Ectodermal cell (in vitro differentiated cells): Measurements from ENCODE around the gene PADI2.

Experiments used
- H3K27ac ChIP-seq: 2 replicates; pipeline ENCODE4 v1.7.0; 2013; ENCODE audit warnings: mild to moderate bottlenecking, low read depth, low read length; ENCODE audit not compliant: insufficient read depth, poor library complexity, severe bottlenecking
- H3K27me3 ChIP-seq: 2 replicates; pipeline ENCODE4 v1.7.0; 2013; ENCODE audit warnings: mild to moderate bottlenecking, low read length; ENCODE audit not compliant: insufficient read depth, control insufficient read depth, poor library complexity, severe bottlenecking
- H3K36me3 ChIP-seq: one replicate; pipeline ENCODE4 v1.7.0; 2013; ENCODE audit warnings: low read length; ENCODE audit not compliant: control insufficient read depth, insufficient read depth
- H3K4me1 ChIP-seq: one replicate; pipeline ENCODE4 v1.7.0; 2013; ENCODE audit warnings: low read length; ENCODE audit not compliant: control insufficient read depth, insufficient read depth
- H3K4me3 ChIP-seq: 2 replicates; pipeline ENCODE4 v1.7.0; 2013; ENCODE audit warnings: low read depth, low read length, control low read depth; ENCODE audit not compliant: insufficient read depth
- H3K9me3 ChIP-seq: 2 replicates; pipeline ENCODE4 v1.7.0; 2013; ENCODE audit warnings: mild to moderate bottlenecking, low read length, moderate library complexity; ENCODE audit not compliant: control insufficient read depth
- WGBS, 2 experiments: methylation state at CpG; one replicate each; pipeline ENCODE4 v1.1.7; 2013; ENCODE audit warnings: missing lambda C conversion rate in 2 of 2; 5-methylcytosine and 5-hydroxymethylcytosine counted together

Gene PADI2

DNA sequence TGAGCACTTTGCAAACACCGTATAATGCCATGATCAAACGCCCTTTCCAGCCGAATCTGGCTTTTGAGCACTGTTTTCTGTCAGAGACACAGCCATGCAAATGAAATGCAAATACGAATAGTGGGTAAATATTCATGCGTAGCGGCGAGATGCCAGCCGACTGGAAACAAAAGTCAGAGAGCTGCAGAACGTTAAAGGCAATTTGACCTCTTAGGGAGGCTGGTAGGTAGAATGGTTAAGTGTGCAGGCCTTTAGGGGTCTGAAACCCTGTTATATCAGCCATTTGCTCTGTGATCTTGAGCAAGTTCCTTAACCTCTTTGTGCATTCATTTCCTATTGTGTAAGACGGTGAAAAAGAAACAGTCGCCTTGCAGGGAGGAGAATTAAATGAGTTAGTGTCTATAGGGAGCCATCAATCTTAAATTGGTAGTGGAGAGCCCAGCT lies 58.9 kb downstream of the PADI2 start:
- H3K4me3 ChIP-seq: no peak overlapping the region
- H3K4me1 ChIP-seq: peaks cover 11% of the 10 kb centered on the region
- no peaks in the 10 kb centered on the region for H3K36me3 ChIP-seq
- H3K9me3 ChIP-seq: no peaks in the 10 kb centered on the region
- no peaks in the 10 kb centered on the region for H3K27me3 ChIP-seq
- peak overlapping the region; percentile 59 for H3K27ac ChIP-seq
- WGBS, 2 experiments: 45 to 48% methylated on average over 11 of the region's 11 CpGs

DNA sequence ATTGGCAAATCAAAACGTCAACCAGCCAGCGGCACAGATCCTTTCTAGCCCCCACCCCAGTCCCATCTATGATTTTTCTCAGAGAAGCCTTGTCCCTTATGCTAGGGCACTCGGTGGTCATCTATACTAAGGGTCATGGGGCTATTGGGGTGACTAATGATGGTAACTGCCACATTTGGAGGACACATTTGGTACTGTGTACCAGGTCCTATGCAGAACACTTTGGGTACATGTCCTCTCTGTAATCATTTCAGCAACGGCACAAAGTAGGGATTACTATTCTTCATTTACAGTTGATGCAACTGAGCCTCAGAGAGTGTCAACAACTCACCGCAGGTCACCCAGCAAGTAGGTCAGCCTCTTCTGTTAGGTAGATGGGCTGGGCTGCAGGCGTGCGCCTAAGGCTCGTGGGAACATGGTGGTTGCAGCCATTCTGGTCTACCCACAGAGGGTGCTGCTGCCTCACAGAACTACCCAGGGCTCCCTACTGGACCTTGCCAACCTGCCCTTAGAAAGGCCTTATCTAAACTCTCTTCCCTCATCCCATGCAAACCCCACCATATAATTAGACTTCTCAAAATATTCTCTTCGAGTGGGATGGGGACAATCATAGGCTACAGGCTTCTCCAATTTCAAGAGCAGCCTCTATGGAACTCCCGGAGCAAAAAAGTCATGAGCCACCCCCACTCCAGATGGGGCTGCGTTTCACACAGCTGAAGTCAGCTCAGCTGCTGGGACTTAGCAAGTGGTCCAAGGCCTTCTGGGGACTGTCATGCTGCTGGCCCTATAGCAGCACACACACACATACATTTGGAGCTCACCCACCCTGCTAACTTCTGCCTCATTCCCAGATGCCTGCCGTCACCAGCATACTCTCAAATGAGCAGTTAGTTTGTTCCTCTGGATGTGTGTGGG lies 59.6 kb downstream of the PADI2 start:
- no peaks in the 10 kb centered on the region for H3K27me3 ChIP-seq
- WGBS, 2 experiments: 47 to 50% methylated on average over 12 of the region's 12 CpGs
- no peaks in the 10 kb centered on the region for H3K36me3 ChIP-seq
- H3K27ac ChIP-seq: peak overlapping the region; percentile 59
- H3K4me1 ChIP-seq: peaks cover 11% of the 10 kb centered on the region
- H3K9me3 ChIP-seq: no peaks in the 10 kb centered on the region
- no peak overlapping the region for H3K4me3 ChIP-seq

DNA sequence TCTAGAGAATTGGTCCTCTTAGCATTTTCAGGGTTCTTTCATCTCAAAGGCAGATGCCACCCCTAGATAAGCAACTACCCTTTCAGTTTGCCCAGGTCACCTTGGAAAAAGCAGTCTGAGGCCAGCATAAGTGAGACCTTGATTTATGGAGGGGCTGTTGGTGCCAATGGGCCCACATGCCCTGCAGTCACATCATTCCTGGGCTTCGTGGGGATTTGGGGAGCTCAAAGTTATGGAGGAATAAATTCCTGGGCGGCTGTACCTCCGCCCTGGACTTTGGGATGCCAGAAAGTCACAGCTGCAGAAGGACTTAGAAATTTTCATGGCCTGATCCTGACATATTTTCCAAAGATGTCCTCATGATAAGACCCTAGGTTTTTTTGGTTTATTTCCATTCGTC lies 62.7 kb downstream of the PADI2 start:
- H3K27me3 ChIP-seq: no peaks in the 10 kb centered on the region
- H3K27ac ChIP-seq: no peak overlapping the region
- H3K4me3 ChIP-seq: no peak overlapping the region
- no peaks in the 10 kb centered on the region for H3K36me3 ChIP-seq
- 88 to 92% methylated on average over 4 of the region's 4 CpGs for WGBS, 2 experiments
- H3K4me1 ChIP-seq: peaks cover 19% of the 10 kb centered on the region
- no peaks in the 10 kb centered on the region for H3K9me3 ChIP-seq

DNA sequence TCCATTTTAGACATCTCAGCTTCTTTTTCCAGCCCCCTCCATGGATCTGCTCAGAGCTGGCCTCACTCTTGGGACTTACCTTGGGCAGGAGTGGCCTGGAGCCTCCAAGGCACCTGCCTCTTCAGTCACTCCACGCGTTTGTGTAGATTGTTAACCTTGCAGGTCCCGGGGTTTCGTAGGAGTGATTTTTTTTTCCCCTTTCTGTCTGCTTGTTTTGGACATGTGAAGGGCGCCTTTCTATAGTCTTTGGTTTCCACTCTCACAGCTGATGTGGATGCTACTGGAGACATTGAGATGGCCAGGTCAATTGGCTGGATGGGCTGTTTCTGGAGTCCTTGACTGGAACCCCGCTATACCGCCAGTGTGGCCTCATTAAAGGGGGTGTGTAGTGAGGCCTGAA lies 63.5 kb downstream of the PADI2 start:
- Histone ChIP-seq H3K9me3 (no peaks in the 10 kb centered on the region), H3K27me3 (no peaks in the 10 kb centered on the region), H3K4me3 (no peak overlapping the region), H3K36me3 (peaks cover under 1% of the 10 kb centered on the region), H3K4me1 (peaks cover 19% of the 10 kb centered on the region), H3K27ac (no peak overlapping the region)
- WGBS, 2 experiments: 92 to 96% methylated on average over 7 of the region's 7 CpGs

DNA sequence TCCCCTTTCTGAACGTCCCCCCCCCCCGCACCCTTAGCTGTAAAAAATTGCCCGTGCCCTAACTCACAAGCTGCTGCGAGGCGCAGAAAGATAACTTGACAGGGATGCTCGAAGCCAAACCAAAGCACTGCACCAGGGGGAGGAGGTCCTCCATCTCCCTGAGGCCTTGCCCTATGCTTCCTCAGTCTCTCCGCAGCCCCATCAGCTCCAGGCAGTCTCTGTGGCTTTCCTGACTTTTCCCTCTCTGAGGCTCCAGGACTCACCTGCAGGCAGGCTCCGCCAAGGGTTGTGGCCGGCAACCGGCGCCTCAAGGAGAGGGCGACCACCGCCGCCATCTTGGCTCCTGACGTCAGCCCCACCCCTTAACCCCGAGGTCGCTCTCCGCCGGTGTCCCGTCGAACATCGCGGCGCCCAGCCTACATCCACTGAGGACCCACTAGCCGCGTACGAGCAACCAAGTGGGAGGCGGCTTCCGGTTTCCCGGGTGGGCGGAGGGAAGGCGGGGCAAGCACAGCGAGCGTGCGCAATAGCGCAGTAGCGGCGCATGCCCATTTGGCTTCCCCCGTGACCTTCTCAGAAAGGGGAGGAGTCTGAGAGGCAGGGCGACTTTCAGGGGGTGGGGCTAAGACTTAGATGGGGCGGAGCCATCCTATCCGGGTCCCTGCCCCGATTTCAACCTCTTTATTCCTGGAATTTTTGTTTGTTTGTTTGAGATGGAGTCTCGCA lies 65.4 kb downstream of the PADI2 start, which contains the start of gene SDHB:
SDHB (minus strand) TSS at position 348 of the 726 bp plus-strand sequence; CDS start at position 335, 13 bp downstream.
- Histone ChIP-seq H3K4me1 (peaks cover 9% of the 10 kb centered on the region), H3K4me3 (peak within 1 kb of the TSS; percentile 79), H3K36me3 (peaks cover 8% of the 10 kb centered on the region), H3K9me3 (no peaks in the 10 kb centered on the region), H3K27ac (peak within 1 kb of the TSS; percentile 4), H3K27me3 (no peaks in the 10 kb centered on the region)
- 0 to 1% methylated on average over 44 of the region's 44 CpGs for WGBS, 2 experiments

DNA sequence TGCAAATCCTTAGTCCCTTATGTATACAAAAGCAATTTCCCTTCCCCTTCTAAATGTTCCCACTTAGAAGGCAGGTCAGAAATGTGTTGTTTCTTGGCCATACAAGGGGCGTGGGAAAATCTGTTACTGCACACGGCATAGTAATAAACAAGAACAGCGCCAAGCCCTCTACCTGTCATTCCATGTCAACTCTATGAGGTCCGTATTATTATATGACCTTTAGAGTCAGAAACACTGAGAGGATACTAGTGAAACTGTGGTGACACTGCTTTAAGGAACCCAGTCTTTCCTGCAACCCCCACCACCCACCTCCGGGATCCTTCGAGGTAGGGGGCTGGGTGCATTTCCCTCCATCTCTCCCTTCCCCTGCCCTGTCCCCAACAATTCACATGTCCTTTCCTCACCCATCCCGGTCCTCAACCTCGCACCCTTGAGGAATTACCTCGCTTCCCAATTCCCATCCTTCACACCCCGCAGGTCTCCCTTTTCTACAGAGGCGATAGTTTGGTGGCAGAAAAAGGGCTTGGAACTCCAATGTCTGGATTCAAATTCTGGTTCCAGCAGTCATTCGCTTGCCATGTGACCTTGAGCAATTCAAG lies 66.1 kb downstream of the PADI2 start:
- Histone ChIP-seq H3K9me3 (no peaks in the 10 kb centered on the region), H3K4me1 (peaks cover 9% of the 10 kb centered on the region), H3K36me3 (peaks cover 8% of the 10 kb centered on the region), H3K27ac (peak overlapping the region; percentile 4), H3K27me3 (no peaks in the 10 kb centered on the region), H3K4me3 (peak overlapping the region; percentile 79)
- 15 to 16% methylated on average over 12 of the region's 12 CpGs for WGBS, 2 experiments

DNA sequence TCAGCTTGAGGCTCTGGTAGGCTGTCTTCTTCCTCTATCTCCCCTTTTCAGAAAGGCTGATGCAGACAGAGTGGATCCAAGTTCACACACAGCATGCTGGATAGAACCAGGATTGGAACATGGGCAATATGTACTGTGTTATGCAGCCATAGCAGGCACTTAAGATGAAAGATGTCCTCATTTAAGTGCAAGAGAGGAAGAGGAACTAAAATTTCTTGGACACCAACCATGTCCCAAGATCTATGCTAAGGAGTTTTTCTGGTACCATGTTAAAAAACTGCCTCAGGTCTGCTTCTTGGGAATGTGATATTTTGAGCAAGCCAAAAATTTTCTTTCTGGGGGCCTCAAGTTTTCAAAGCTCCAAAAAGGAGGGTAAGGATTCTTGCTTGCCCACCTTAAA lies 66.6 kb downstream of the PADI2 start:
- peak overlapping the region; percentile 79 for H3K4me3 ChIP-seq
- peaks cover 9% of the 10 kb centered on the region for H3K4me1 ChIP-seq
- peaks cover 8% of the 10 kb centered on the region for H3K36me3 ChIP-seq
- H3K9me3 ChIP-seq: no peaks in the 10 kb centered on the region
- H3K27ac ChIP-seq: no peak overlapping the region
- H3K27me3 ChIP-seq: no peaks in the 10 kb centered on the region

DNA sequence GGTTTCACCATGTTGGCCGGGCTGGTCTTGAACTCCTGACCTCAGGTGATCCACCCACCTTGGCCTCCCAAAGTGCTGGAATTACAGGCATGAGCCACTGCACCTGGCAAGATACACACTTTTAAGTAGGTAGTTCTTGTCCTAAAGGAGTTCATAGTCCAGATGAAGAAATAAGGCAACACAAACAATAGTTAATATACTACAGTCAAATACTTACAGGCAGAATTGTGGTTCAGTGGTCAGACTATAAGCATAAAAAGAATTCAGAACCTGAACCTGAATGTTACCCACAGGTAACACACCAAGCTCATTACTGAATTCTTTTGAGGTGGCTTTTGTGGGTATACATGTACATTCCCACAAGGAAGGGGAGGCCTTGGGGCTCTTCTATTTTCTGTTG lies 67.2 kb downstream of the PADI2 start:
- Histone ChIP-seq H3K9me3 (no peaks in the 10 kb centered on the region), H3K4me3 (no peak overlapping the region), H3K27me3 (no peaks in the 10 kb centered on the region), H3K27ac (no peak overlapping the region), H3K4me1 (peaks cover 9% of the 10 kb centered on the region), H3K36me3 (peaks cover 8% of the 10 kb centered on the region)
- WGBS, 2 experiments: 80 to 92% methylated on average over 1 of the region's 1 CpG

DNA sequence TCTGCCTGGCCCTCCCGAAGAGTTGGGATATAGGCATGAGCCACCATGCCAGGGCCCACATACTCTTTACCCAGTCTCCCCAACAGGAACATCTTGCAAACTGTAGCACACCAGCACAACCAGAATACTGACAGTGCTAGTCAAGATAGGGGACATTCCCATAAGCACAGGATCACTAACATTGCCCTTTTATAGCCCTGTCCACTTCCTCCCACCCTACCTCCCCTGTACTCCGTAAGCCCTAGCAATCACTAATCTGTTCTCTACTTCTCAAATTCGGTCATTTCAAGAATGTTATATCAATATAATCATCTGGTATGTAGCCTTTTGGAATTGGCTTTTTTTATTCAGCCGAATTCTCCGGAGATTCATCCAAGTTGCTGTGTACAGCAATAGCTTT lies 71.3 kb downstream of the PADI2 start:
- WGBS, 2 experiments: 92 to 100% methylated on average over 1 to 5 of the region's 5 CpGs
- Histone ChIP-seq H3K4me1 (peaks cover 7% of the 10 kb centered on the region), H3K27ac (no peak overlapping the region), H3K9me3 (no peaks in the 10 kb centered on the region), H3K27me3 (no peaks in the 10 kb centered on the region), H3K4me3 (no peak overlapping the region), H3K36me3 (peaks cover 19% of the 10 kb centered on the region)

DNA sequence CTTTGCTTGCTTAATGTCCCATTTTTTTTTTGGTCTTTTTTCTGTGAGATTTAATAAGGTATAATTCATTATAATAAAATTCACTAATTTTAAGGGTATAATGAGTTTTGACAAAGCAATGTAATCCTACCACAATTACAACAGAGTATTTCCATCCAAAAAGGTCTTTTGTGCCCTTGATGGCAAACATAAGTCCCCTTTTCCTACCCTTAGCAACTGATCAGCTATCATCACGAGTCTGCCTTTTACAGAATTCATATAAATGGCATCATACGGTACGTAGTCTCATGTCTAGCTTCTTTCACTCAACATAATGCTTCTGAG lies 73.0 kb downstream of the PADI2 start:
- no peaks in the 10 kb centered on the region for H3K4me1 ChIP-seq
- no peaks in the 10 kb centered on the region for H3K9me3 ChIP-seq
- H3K4me3 ChIP-seq: no peak overlapping the region
- peaks cover 19% of the 10 kb centered on the region for H3K36me3 ChIP-seq
- H3K27me3 ChIP-seq: no peaks in the 10 kb centered on the region
- 87% methylated on average over 3 of the region's 3 CpGs for WGBS, 2 experiments
- H3K27ac ChIP-seq: no peak overlapping the region
